Thyroid gland (tissue), 4 donors: ENCODE data around the gene RAD21L1.

Experiments
- CTCF ChIP-seq, 6 experiments: fragments of 200-600 bp in 3 of 6; fragments of 450-650 bp in 3 of 6; sonication (generic) in 3 of 6; IDR thresholded peaks; one replicate each; pipeline ENCODE4 v1.5.1; 2016 to 2019; ENCODE audit warnings: antibody characterized with exemption in 6 of 6, mild to moderate bottlenecking in 2 of 6, inconsistent platforms in 1 of 6, moderate library complexity in 1 of 6
- POLR2A ChIP-seq, 2 donors: fragments of 450-650 bp; IDR thresholded peaks; one replicate each; pipeline ENCODE4 v1.6.1; 2017; ENCODE audit warnings: antibody characterized with exemption in 2 of 2, mild to moderate bottlenecking in 2 of 2, moderate library complexity in 1 of 2

GRCh38 chr20:1241456-1241855 lies 15.6 kb downstream of the RAD21L1 start:
- TF ChIP-seq CTCF (IDR thresholded peaks at IDR 0.05): no peak
- no peak for TF ChIP-seq POLR2A (IDR thresholded peaks at IDR 0.05)
